Stimulated activated CD8-positive, alpha-beta memory T cell treated with anti-CD3 and anti-CD28 coated beads, Interleukin-7, amount 100 ng/mL, for 1 hour (primary cell): ENCODE measurements around the gene COL23A1.

ENCODE experiments used
- DNase-seq, 2 donors: peaks; one replicate each; pipeline ENCODE4 v3.0.0-alpha.2; 2020; ENCODE audit warnings: low read depth in 2 of 2

COL23A1 gene

GRCh38 chr5:178392931-178393394, 197.2 kb downstream of the COL23A1 start:
- no peak for DNase-seq

GRCh38 chr5:178392386-178392785, 197.8 kb downstream of the COL23A1 start:
- no peak for DNase-seq

- DNase-seq: no peak
Measured at GRCh38 chr5:178391480-178391879, 198.7 kb downstream of the COL23A1 start.

GRCh38 chr5:178389796-178390195, 200.4 kb downstream of the COL23A1 start:
- DNase-seq: no peak

GRCh38 chr5:178389026-178389729, 201.0 kb downstream of the COL23A1 start:
- DNase-seq: no peak

GRCh38 chr5:178388386-178389025, 201.7 kb downstream of the COL23A1 start:
- DNase-seq: no peak

GRCh38 chr5:178387856-178388190, 202.4 kb downstream of the COL23A1 start:
- no peak for DNase-seq

GRCh38 chr5:178387061-178387855, 202.9 kb downstream of the COL23A1 start:
- no peak for DNase-seq

- DNase-seq: no peak
Measured at GRCh38 chr5:178386336-178386931, 203.8 kb downstream of the COL23A1 start.

GRCh38 chr5:178385496-178385890, 204.7 kb downstream of the COL23A1 start:
- DNase-seq: no peak

- DNase-seq: no peak
Measured at GRCh38 chr5:178384816-178385495, 205.2 kb downstream of the COL23A1 start.

GRCh38 chr5:178383919-178384815, 206.0 kb downstream of the COL23A1 start:
- no peak for DNase-seq

GRCh38 chr5:178383301-178383918, 206.8 kb downstream of the COL23A1 start:
- no peak for DNase-seq

- DNase-seq: no peak
Measured at GRCh38 chr5:178382754-178383164, 207.4 kb downstream of the COL23A1 start.

GRCh38 chr5:178381921-178382695, 208.1 kb downstream of the COL23A1 start:
- DNase-seq: no peak

- DNase-seq: no peak
Measured at GRCh38 chr5:178381206-178381605, 209.0 kb downstream of the COL23A1 start.

GRCh38 chr5:178380541-178381074, 209.6 kb downstream of the COL23A1 start:
- DNase-seq: no peak

GRCh38 chr5:178380086-178380485, 210.1 kb downstream of the COL23A1 start:
- DNase-seq: no peak
